ENCODE results near the gene NYAP2.

The NYAP2 gene

GRCh38 chr2:225486236-225486635 lies 86.7 kb downstream of the NYAP2 start:
- Mint-ChIP-seq H3K36me3 (ENCODE audit: low read depth) (no peaks in the 10 kb centered on the region), H3K9me3 (no peaks in the 10 kb centered on the region), H3K27ac (no peak overlapping the region), H3K27me3 (peaks cover 3% of the 10 kb centered on the region), H3K4me1 (ENCODE audit: low read depth) (no peaks in the 10 kb centered on the region), H3K4me3 (no peak overlapping the region)

GRCh38 chr2:225487878-225488416 lies 88.4 kb downstream of the NYAP2 start:
- no peaks in the 10 kb centered on the region for H3K36me3 Mint-ChIP-seq (ENCODE audit: low read depth)
- no peaks in the 10 kb centered on the region for H3K4me1 Mint-ChIP-seq (ENCODE audit: low read depth)
- no peaks in the 10 kb centered on the region for H3K9me3 Mint-ChIP-seq
- no peak overlapping the region for H3K27ac Mint-ChIP-seq
- no peaks in the 10 kb centered on the region for H3K27me3 Mint-ChIP-seq
- H3K4me3 Mint-ChIP-seq: no peak overlapping the region

- Mint-ChIP-seq H3K36me3 (ENCODE audit: low read depth) (no peaks in the 10 kb centered on the region), H3K27me3 (no peaks in the 10 kb centered on the region), H3K4me1 (ENCODE audit: low read depth) (no peaks in the 10 kb centered on the region), H3K27ac (no peak overlapping the region), H3K4me3 (no peak overlapping the region), H3K9me3 (no peaks in the 10 kb centered on the region)
These were observed 89.2 kb downstream of the NYAP2 start for GRCh38 chr2:225488743-225489142.

- no peak overlapping the region for H3K4me3 Mint-ChIP-seq
These were observed 94.0 kb downstream of the NYAP2 start for GRCh38 chr2:225493420-225494099.

GRCh38 chr2:225494100-225494459 lies 94.6 kb downstream of the NYAP2 start:
- Mint-ChIP-seq H3K27ac (no peak overlapping the region), H3K4me1 (ENCODE audit: low read depth) (no peaks in the 10 kb centered on the region), H3K4me3 (no peak overlapping the region), H3K36me3 (ENCODE audit: low read depth) (no peaks in the 10 kb centered on the region), H3K27me3 (peaks cover 9% of the 10 kb centered on the region), H3K9me3 (no peaks in the 10 kb centered on the region)

More at GRCh38 chr2:225493420-225494099, 94.0 kb downstream of the NYAP2 start:
- Mint-ChIP-seq H3K27me3 (peaks cover 5% of the 10 kb centered on the region), H3K36me3 (ENCODE audit: low read depth) (no peaks in the 10 kb centered on the region), H3K9me3 (no peaks in the 10 kb centered on the region), H3K27ac (no peak overlapping the region), H3K4me1 (ENCODE audit: low read depth) (no peaks in the 10 kb centered on the region)

- Mint-ChIP-seq H3K27me3 (peaks cover 9% of the 10 kb centered on the region), H3K27ac (no peak overlapping the region), H3K36me3 (ENCODE audit: low read depth) (no peaks in the 10 kb centered on the region), H3K4me3 (no peak overlapping the region), H3K4me1 (ENCODE audit: low read depth) (no peaks in the 10 kb centered on the region), H3K9me3 (no peaks in the 10 kb centered on the region)
These were observed 96.2 kb downstream of the NYAP2 start for GRCh38 chr2:225495706-225496105.

GRCh38 chr2:225496568-225496967 lies 97.1 kb downstream of the NYAP2 start:
- Mint-ChIP-seq H3K4me1 (ENCODE audit: low read depth) (no peaks in the 10 kb centered on the region), H3K27ac (no peak overlapping the region), H3K27me3 (peaks cover 9% of the 10 kb centered on the region), H3K9me3 (no peaks in the 10 kb centered on the region), H3K36me3 (ENCODE audit: low read depth) (no peaks in the 10 kb centered on the region), H3K4me3 (no peak overlapping the region)

GRCh38 chr2:225497166-225497565 lies 97.7 kb downstream of the NYAP2 start:
- H3K4me3 Mint-ChIP-seq: no peak overlapping the region
- no peaks in the 10 kb centered on the region for H3K9me3 Mint-ChIP-seq
- H3K36me3 Mint-ChIP-seq (ENCODE audit: low read depth): no peaks in the 10 kb centered on the region
- H3K4me1 Mint-ChIP-seq (ENCODE audit: low read depth): no peaks in the 10 kb centered on the region
- peaks cover 9% of the 10 kb centered on the region for H3K27me3 Mint-ChIP-seq
- no peak overlapping the region for H3K27ac Mint-ChIP-seq

- no peaks in the 10 kb centered on the region for H3K9me3 Mint-ChIP-seq
- no peak overlapping the region for H3K27ac Mint-ChIP-seq
- H3K4me1 Mint-ChIP-seq (ENCODE audit: low read depth): no peaks in the 10 kb centered on the region
- H3K4me3 Mint-ChIP-seq: no peak overlapping the region
- H3K36me3 Mint-ChIP-seq (ENCODE audit: low read depth): no peaks in the 10 kb centered on the region
- H3K27me3 Mint-ChIP-seq: peaks cover 6% of the 10 kb centered on the region
These were observed 101.5 kb downstream of the NYAP2 start for GRCh38 chr2:225501022-225501421.

GRCh38 chr2:225502971-225503370 lies 103.5 kb downstream of the NYAP2 start:
- Mint-ChIP-seq H3K27me3 (peaks cover 5% of the 10 kb centered on the region), H3K4me1 (ENCODE audit: low read depth) (no peaks in the 10 kb centered on the region), H3K27ac (no peak overlapping the region), H3K36me3 (ENCODE audit: low read depth) (no peaks in the 10 kb centered on the region), H3K9me3 (no peaks in the 10 kb centered on the region), H3K4me3 (no peak overlapping the region)

- no peaks in the 10 kb centered on the region for H3K4me1 Mint-ChIP-seq (ENCODE audit: low read depth)
- no peak overlapping the region for H3K4me3 Mint-ChIP-seq
- no peaks in the 10 kb centered on the region for H3K9me3 Mint-ChIP-seq
- H3K27ac Mint-ChIP-seq: no peak overlapping the region
- H3K27me3 Mint-ChIP-seq: peaks cover 4% of the 10 kb centered on the region
- no peaks in the 10 kb centered on the region for H3K36me3 Mint-ChIP-seq (ENCODE audit: low read depth)
These were observed 111.3 kb downstream of the NYAP2 start for GRCh38 chr2:225510796-225511195.

GRCh38 chr2:225512469-225512868 lies 113.0 kb downstream of the NYAP2 start:
- H3K27ac Mint-ChIP-seq: no peak overlapping the region
- peaks cover 4% of the 10 kb centered on the region for H3K27me3 Mint-ChIP-seq
- H3K36me3 Mint-ChIP-seq (ENCODE audit: low read depth): no peaks in the 10 kb centered on the region
- H3K9me3 Mint-ChIP-seq: no peaks in the 10 kb centered on the region
- H3K4me1 Mint-ChIP-seq (ENCODE audit: low read depth): no peaks in the 10 kb centered on the region
- no peak overlapping the region for H3K4me3 Mint-ChIP-seq

- Mint-ChIP-seq H3K4me3 (no peak overlapping the region), H3K27ac (no peak overlapping the region)
These were observed 113.5 kb downstream of the NYAP2 start for GRCh38 chr2:225512876-225513540.

GRCh38 chr2:225515033-225515432 lies 115.5 kb downstream of the NYAP2 start:
- no peaks in the 10 kb centered on the region for H3K9me3 Mint-ChIP-seq
- no peak overlapping the region for H3K27ac Mint-ChIP-seq
- H3K4me3 Mint-ChIP-seq: no peak overlapping the region
- no peaks in the 10 kb centered on the region for H3K36me3 Mint-ChIP-seq (ENCODE audit: low read depth)
- H3K4me1 Mint-ChIP-seq (ENCODE audit: low read depth): no peaks in the 10 kb centered on the region
- H3K27me3 Mint-ChIP-seq: peaks cover 4% of the 10 kb centered on the region

More at GRCh38 chr2:225512876-225513540, 113.5 kb downstream of the NYAP2 start:
- no peaks in the 10 kb centered on the region for H3K4me1 Mint-ChIP-seq (ENCODE audit: low read depth)
- H3K27me3 Mint-ChIP-seq: peaks cover 4% of the 10 kb centered on the region
- H3K36me3 Mint-ChIP-seq (ENCODE audit: low read depth): no peaks in the 10 kb centered on the region
- no peaks in the 10 kb centered on the region for H3K9me3 Mint-ChIP-seq

- Mint-ChIP-seq H3K9me3 (no peaks in the 10 kb centered on the region), H3K4me3 (no peak overlapping the region), H3K27ac (no peak overlapping the region), H3K4me1 (ENCODE audit: low read depth) (no peaks in the 10 kb centered on the region), H3K36me3 (ENCODE audit: low read depth) (no peaks in the 10 kb centered on the region), H3K27me3 (peaks cover 4% of the 10 kb centered on the region)
These were observed 127.4 kb downstream of the NYAP2 start for GRCh38 chr2:225526760-225527390.

Measured in stimulated activated naive CD8-positive, alpha-beta T cell treated with anti-CD3 and anti-CD28 coated beads, Interleukin-15, Interleukin-2, amounts not matched to agents 100 ng/mL and 50 ng/mL, for 24 hours (primary cell).